ENCODE measurements around the gene DDX27. TPM values are rescaled to one million over a fixed set of nuclear protein-coding genes. Genes with fewer than 3 reads are reported as not detected.

DDX27 gene
- total RNA-seq, 2 donors from 2014 or later = 32.9 to 35.0 TPM

- intact Hi-C loops (cut with DNase I) = no loop called here
- H3K4me3 ChIP-seq = no peak overlapping the region
- peaks cover 11 to 16% of the 10 kb centered on the region in 2 donors for H3K36me3 ChIP-seq
- H3K4me1 ChIP-seq (replicated peaks) = no peaks in the 10 kb centered on the region
- no peaks in the 10 kb centered on the region for H3K9me3 ChIP-seq
- no peak overlapping the region for H3K27ac ChIP-seq
- no peaks in the 10 kb centered on the region for H3K27me3 ChIP-seq (replicated peaks; ENCODE audit: insufficient read depth)
- TF ChIP-seq POLR2AphosphoS5 (IDR thresholded peaks at IDR 0.05) = no peak
- TF ChIP-seq, protein P1, sequence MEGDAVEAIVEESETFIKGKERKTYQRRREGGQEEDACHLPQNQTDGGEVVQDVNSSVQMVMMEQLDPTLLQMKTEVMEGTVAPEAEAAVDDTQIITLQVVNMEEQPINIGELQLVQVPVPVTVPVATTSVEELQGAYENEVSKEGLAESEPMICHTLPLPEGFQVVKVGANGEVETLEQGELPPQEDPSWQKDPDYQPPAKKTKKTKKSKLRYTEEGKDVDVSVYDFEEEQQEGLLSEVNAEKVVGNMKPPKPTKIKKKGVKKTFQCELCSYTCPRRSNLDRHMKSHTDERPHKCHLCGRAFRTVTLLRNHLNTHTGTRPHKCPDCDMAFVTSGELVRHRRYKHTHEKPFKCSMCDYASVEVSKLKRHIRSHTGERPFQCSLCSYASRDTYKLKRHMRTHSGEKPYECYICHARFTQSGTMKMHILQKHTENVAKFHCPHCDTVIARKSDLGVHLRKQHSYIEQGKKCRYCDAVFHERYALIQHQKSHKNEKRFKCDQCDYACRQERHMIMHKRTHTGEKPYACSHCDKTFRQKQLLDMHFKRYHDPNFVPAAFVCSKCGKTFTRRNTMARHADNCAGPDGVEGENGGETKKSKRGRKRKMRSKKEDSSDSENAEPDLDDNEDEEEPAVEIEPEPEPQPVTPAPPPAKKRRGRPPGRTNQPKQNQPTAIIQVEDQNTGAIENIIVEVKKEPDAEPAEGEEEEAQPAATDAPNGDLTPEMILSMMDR (IDR thresholded peaks at IDR 0.05) = no peak
- TF ChIP-seq POLR2A (IDR thresholded peaks at IDR 0.05) = no peak
- DNase-seq (ENCODE audit: low spot score) = no peak
- WGBS = 95% methylated on average over 3 of the region's 3 CpGs
These were observed 42.0 kb downstream of the DDX27 start for GRCh38 chr20:49261173-49261572.

- no peaks in the 10 kb centered on the region for H3K4me1 ChIP-seq (replicated peaks)
- intact Hi-C loops (cut with DNase I) = no loop called here
- WGBS = 41% methylated on average over 1 of the region's 1 CpG
- H3K9me3 ChIP-seq = no peaks in the 10 kb centered on the region
- H3K27ac ChIP-seq = no peak overlapping the region
- no peaks in the 10 kb centered on the region for H3K27me3 ChIP-seq (replicated peaks; ENCODE audit: insufficient read depth)
- no peak for TF ChIP-seq POLR2AphosphoS5 (IDR thresholded peaks at IDR 0.05)
- no peak for TF ChIP-seq POLR2A (IDR thresholded peaks at IDR 0.05)
- TF ChIP-seq, protein P1 (IDR thresholded peaks at IDR 0.05) = no peak
- H3K36me3 ChIP-seq = peaks cover 5% of the 10 kb centered on the region in 2 donors
- DNase-seq (ENCODE audit: low spot score) = no peak
- H3K4me3 ChIP-seq = no peak overlapping the region
These were observed 43.2 kb downstream of the DDX27 start for GRCh38 chr20:49262444-49262843.

DNA sequence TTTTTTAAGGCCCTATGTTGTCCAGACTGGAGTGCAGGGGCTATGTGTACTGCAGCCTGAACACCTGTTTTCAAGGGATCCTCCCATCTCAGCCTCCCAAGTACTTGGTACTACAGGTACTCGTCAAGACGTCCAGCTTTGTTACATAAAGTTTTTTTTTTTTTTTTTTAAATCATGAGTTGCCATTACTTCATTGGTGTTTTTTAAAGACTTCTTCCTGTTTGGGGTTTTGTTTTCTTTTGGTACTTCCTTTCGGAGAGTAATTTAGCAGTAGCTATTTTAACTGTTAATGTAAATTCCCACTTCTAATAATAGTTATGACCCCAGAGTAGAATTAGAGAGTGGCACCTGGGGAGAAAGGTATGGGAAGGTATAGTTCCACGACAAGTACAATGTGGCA, 48.1 kb downstream of the DDX27 start:
- Histone ChIP-seq H3K27me3 (replicated peaks; ENCODE audit: insufficient read depth) (no peaks in the 10 kb centered on the region), H3K4me1 (replicated peaks) (no peaks in the 10 kb centered on the region), H3K4me3 (no peak overlapping the region), H3K27ac (no peak overlapping the region), H3K36me3 (peaks cover 5 to 6% of the 10 kb centered on the region in 2 donors), H3K9me3 (no peaks in the 10 kb centered on the region)
- DNase-seq (ENCODE audit: low spot score) = no peak
- WGBS = 65% methylated on average over 4 of the region's 4 CpGs
- intact Hi-C loops (cut with DNase I) = no loop called here
- TF ChIP-seq POLR2A (IDR thresholded peaks at IDR 0.05) = no peak
- no peak for TF ChIP-seq POLR2AphosphoS5 (IDR thresholded peaks at IDR 0.05)
- TF ChIP-seq, protein P1 (IDR thresholded peaks at IDR 0.05) = no peak

GRCh38 chr20:49268600-49269365, 49.6 kb downstream of the DDX27 start:
- Histone ChIP-seq H3K27ac (no peak overlapping the region), H3K36me3 (peaks cover 2 to 6% of the 10 kb centered on the region in 2 donors), H3K27me3 (replicated peaks; ENCODE audit: insufficient read depth) (no peaks in the 10 kb centered on the region), H3K4me1 (replicated peaks) (no peaks in the 10 kb centered on the region), H3K4me3 (no peak overlapping the region), H3K9me3 (no peaks in the 10 kb centered on the region)
- no peak for TF ChIP-seq POLR2AphosphoS5 (IDR thresholded peaks at IDR 0.05)
- TF ChIP-seq POLR2A (IDR thresholded peaks at IDR 0.05) = no peak
- TF ChIP-seq, protein P1 (IDR thresholded peaks at IDR 0.05) = no peak
- intact Hi-C loops (cut with DNase I) = no loop called here
- DNase-seq (ENCODE audit: low spot score) = no peak
- WGBS = 100% methylated on average over 1 of the region's 1 CpG

- no peak for DNase-seq (ENCODE audit: low spot score)
- Histone ChIP-seq H3K27me3 (replicated peaks; ENCODE audit: insufficient read depth) (no peaks in the 10 kb centered on the region), H3K4me1 (replicated peaks) (no peaks in the 10 kb centered on the region), H3K9me3 (no peaks in the 10 kb centered on the region), H3K36me3 (peaks cover 2 to 6% of the 10 kb centered on the region in 2 donors), H3K4me3 (no peak overlapping the region), H3K27ac (no peak overlapping the region)
- no peak for TF ChIP-seq POLR2A (IDR thresholded peaks at IDR 0.05)
- TF ChIP-seq POLR2AphosphoS5 (IDR thresholded peaks at IDR 0.05) = no peak
- TF ChIP-seq, protein P1 (IDR thresholded peaks at IDR 0.05) = no peak
- WGBS = 79% methylated on average over 7 of the region's 7 CpGs
- intact Hi-C loops (cut with DNase I) = loop anchor here (10.0 kb wide), 1 partner anchor 45 kb away; no protein-coding TSS in a partner anchor
These were observed 51.0 kb downstream of the DDX27 start for GRCh38 chr20:49270177-49270576.

Measured in prostate gland (tissue), 2 donors.